ENCODE results near the gene PAXX. TPM values are rescaled to one million over a fixed set of nuclear protein-coding genes. Genes with fewer than 3 reads are reported as not detected.

Gene PAXX
- total and polyA plus RNA-seq, 9 of the 15 experiments (the other 6 are each of a cell fraction or from before 2014, with no cell fraction given): 1.2 to 175 (median 38.5) TPM

DNA sequence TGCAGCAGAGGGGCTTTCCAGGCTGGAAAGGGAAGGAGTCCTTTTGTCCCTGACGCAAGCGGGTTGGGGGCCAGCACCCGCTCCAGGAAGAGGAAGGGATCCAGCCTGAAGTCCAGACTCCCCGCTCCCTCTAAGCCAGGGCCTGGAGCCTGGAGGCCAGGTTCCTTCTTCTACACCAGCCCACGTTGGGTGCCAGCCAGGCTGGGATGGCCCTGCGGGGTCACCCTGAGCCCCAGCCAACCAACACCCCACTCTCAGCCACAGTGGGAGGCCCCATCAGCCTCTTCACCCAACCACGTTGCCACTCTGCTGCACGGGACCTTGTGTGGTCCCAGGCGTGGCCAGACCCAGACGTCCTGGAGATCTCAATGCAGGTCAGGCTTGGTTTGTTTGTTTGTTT is 40.6 kb downstream of the PAXX start (continued):
- TF ChIP-seq, protein P1, sequence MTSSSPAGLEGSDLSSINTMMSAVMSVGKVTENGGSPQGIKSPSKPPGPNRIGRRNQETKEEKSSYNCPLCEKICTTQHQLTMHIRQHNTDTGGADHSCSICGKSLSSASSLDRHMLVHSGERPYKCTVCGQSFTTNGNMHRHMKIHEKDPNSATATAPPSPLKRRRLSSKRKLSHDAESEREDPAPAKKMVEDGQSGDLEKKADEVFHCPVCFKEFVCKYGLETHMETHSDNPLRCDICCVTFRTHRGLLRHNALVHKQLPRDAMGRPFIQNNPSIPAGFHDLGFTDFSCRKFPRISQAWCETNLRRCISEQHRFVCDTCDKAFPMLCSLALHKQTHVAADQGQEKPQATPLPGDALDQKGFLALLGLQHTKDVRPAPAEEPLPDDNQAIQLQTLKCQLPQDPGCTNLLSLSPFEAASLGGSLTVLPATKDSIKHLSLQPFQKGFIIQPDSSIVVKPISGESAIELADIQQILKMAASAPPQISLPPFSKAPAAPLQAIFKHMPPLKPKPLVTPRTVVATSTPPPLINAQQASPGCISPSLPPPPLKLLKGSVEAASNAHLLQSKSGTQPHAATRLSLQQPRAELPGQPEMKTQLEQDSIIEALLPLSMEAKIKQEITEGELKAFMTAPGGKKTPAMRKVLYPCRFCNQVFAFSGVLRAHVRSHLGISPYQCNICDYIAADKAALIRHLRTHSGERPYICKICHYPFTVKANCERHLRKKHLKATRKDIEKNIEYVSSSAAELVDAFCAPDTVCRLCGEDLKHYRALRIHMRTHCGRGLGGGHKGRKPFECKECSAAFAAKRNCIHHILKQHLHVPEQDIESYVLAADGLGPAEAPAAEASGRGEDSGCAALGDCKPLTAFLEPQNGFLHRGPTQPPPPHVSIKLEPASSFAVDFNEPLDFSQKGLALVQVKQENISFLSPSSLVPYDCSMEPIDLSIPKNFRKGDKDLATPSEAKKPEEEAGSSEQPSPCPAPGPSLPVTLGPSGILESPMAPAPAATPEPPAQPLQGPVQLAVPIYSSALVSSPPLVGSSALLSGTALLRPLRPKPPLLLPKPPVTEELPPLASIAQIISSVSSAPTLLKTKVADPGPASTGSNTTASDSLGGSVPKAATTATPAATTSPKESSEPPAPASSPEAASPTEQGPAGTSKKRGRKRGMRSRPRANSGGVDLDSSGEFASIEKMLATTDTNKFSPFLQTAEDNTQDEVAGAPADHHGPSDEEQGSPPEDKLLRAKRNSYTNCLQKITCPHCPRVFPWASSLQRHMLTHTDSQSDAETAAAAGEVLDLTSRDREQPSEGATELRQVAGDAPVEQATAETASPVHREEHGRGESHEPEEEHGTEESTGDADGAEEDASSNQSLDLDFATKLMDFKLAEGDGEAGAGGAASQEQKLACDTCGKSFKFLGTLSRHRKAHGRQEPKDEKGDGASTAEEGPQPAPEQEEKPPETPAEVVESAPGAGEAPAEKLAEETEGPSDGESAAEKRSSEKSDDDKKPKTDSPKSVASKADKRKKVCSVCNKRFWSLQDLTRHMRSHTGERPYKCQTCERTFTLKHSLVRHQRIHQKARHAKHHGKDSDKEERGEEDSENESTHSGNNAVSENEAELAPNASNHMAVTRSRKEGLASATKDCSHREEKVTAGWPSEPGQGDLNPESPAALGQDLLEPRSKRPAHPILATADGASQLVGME (CRISPR knock-in tag; IDR thresholded peaks at IDR 0.05): no peak
- no peak for TF ChIP-seq SNRNP70 (optimal IDR thresholded peaks at IDR 0.05; ENCODE audit: low read depth, low read length)
- no peak for TF ChIP-seq ATF7 (IDR thresholded peaks at IDR 0.05)
- TF ChIP-seq ZNF324 (CRISPR knock-in tag; IDR thresholded peaks at IDR 0.05): no peak
- TF ChIP-seq, protein P2, sequence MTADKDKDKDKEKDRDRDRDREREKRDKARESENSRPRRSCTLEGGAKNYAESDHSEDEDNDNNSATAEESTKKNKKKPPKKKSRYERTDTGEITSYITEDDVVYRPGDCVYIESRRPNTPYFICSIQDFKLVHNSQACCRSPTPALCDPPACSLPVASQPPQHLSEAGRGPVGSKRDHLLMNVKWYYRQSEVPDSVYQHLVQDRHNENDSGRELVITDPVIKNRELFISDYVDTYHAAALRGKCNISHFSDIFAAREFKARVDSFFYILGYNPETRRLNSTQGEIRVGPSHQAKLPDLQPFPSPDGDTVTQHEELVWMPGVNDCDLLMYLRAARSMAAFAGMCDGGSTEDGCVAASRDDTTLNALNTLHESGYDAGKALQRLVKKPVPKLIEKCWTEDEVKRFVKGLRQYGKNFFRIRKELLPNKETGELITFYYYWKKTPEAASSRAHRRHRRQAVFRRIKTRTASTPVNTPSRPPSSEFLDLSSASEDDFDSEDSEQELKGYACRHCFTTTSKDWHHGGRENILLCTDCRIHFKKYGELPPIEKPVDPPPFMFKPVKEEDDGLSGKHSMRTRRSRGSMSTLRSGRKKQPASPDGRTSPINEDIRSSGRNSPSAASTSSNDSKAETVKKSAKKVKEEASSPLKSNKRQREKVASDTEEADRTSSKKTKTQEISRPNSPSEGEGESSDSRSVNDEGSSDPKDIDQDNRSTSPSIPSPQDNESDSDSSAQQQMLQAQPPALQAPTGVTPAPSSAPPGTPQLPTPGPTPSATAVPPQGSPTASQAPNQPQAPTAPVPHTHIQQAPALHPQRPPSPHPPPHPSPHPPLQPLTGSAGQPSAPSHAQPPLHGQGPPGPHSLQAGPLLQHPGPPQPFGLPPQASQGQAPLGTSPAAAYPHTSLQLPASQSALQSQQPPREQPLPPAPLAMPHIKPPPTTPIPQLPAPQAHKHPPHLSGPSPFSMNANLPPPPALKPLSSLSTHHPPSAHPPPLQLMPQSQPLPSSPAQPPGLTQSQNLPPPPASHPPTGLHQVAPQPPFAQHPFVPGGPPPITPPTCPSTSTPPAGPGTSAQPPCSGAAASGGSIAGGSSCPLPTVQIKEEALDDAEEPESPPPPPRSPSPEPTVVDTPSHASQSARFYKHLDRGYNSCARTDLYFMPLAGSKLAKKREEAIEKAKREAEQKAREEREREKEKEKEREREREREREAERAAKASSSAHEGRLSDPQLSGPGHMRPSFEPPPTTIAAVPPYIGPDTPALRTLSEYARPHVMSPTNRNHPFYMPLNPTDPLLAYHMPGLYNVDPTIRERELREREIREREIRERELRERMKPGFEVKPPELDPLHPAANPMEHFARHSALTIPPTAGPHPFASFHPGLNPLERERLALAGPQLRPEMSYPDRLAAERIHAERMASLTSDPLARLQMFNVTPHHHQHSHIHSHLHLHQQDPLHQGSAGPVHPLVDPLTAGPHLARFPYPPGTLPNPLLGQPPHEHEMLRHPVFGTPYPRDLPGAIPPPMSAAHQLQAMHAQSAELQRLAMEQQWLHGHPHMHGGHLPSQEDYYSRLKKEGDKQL (CRISPR knock-in tag; IDR thresholded peaks at IDR 0.05; ENCODE audit: borderline replicate concordance): no peak
- no peak for TF ChIP-seq EP300 (IDR thresholded peaks at IDR 0.05; ENCODE audit: low read length)
- no peak for TF ChIP-seq ZNF699 (CRISPR knock-in tag; IDR thresholded peaks at IDR 0.05; ENCODE audit: insufficient replicate concordance)
- no peak for TF ChIP-seq MBD1 (CRISPR knock-in tag; IDR thresholded peaks at IDR 0.05)
- no peak for TF ChIP-seq ZNF445 (CRISPR knock-in tag; IDR thresholded peaks at IDR 0.05; ENCODE audit: low read depth)

Data from K562 (cell line).